A549 (cell line): ENCODE measurements around the gene HDAC10. TPM values are rescaled to one million over a fixed set of nuclear protein-coding genes. Genes with fewer than 3 reads are reported as not detected.

Experiments used
- ATAC-seq, 2 experiments: fragments of 200-7000 bp in 1 of 2; fragments of >200 bp in 1 of 2; cut with Nextera tagmentation in 1 of 2; cut with Tn5 transposase in 1 of 2; 3 replicates each; pipeline versions ENCODE4 v1.8.0 to v1.9.1; 2018 to 2020; ENCODE audit warnings: mild to moderate bottlenecking in 1 of 2, moderate library complexity in 1 of 2
- CTCF ChIA-PET: fragments of 300-600 bp; sonication (Branson Sonifier 250); formaldehyde crosslinking; extraction: SDS; loops from one replicate; lab custom pipeline; 2021; ENCODE audit warnings: antibody characterized with exemption, inconsistent platforms; lab: Yijun Ruan, JAX
- POLR2A ChIA-PET: fragments of 350-600 bp; formaldehyde crosslinking; extraction: SDS; loops from one replicate; lab custom pipeline; 2021; ENCODE audit warnings: antibody characterized with exemption, inconsistent platforms; lab: Yijun Ruan, JAX
- DNase-seq, 2 experiments: peaks; one replicate each; pipeline versions ENCODE4 v3.0.0 to v3.0.0-alpha.2; 2011 to 2016; ENCODE audit warnings: low read depth in 1 of 2, low spot score in 1 of 2
- FAIRE-seq: peaks from 2 replicates; lab custom pipeline; 2011; peaks lifted over from hg19 to GRCh38; lab: Jason Lieb, UNC
- H3K27ac ChIP-seq, 2 experiments: fragments of >200 bp; sonication (Bioruptor Twin); formaldehyde crosslinking; 3 replicates each; pipeline ENCODE4 v1.5.1; 2016 to 2017
- H3K4me1 ChIP-seq: fragments of >200 bp; sonication (Bioruptor Twin); formaldehyde crosslinking; 3 replicates; pipeline ENCODE4 v1.6.1; 2016
- H3K4me2 ChIP-seq: fragments of >200 bp; sonication (Bioruptor Twin); formaldehyde crosslinking; 3 replicates; pipeline ENCODE4 v1.6.1; 2016
- H3K4me3 ChIP-seq: fragments of >200 bp; sonication (Bioruptor Twin); formaldehyde crosslinking; 3 replicates; pipeline ENCODE4 v1.5.1; 2016
- H3K9me3 ChIP-seq: fragments of >200 bp; sonication (Bioruptor Twin); formaldehyde crosslinking; 3 replicates; pipeline ENCODE4 v1.6.1; 2016
- BCL3 ChIP-seq: fragments of >200 bp; sonication (Bioruptor Twin); formaldehyde crosslinking; IDR thresholded peaks from 3 replicates; pipeline ENCODE4 v1.6.1; 2016
- CEBPB ChIP-seq, 2 experiments: fragments of >200 bp in 1 of 2; sonication (Bioruptor Twin) in 1 of 2; formaldehyde crosslinking in 1 of 2; IDR thresholded peaks; 2 replicates each; pipeline ENCODE4 v1.6.1; 2012 to 2016
- CHD2 ChIP-seq: fragments of 150-350 bp; IDR thresholded peaks from 2 replicates; pipeline ENCODE4 v1.6.1; 2014; ENCODE audit warnings: low read length; ENCODE audit not compliant: partially characterized antibody
- CHD4 ChIP-seq: fragments of 200-600 bp; sonication (generic); IDR thresholded peaks from 2 replicates; pipeline ENCODE4 v1.6.1; 2016; ENCODE audit warnings: antibody characterized with exemption, mild to moderate bottlenecking, borderline replicate concordance
- CTCF ChIP-seq: fragments of >200 bp; sonication (Bioruptor Twin); formaldehyde crosslinking; IDR thresholded peaks from 3 replicates; pipeline ENCODE4 v1.5.1; 2016
- E2F6 ChIP-seq: IDR thresholded peaks from 2 replicates; pipeline ENCODE4 v1.6.1; 2012; ENCODE audit warnings: low read depth, borderline replicate concordance
- ELK1 ChIP-seq: fragments of 150-350 bp; IDR thresholded peaks from 2 replicates; pipeline ENCODE4 v1.6.1; 2014; ENCODE audit warnings: low read depth, mild to moderate bottlenecking, low read length
- ESRRA ChIP-seq: fragments of 150-350 bp; IDR thresholded peaks from 2 replicates; pipeline ENCODE4 v1.6.1; 2014; ENCODE audit warnings: mild to moderate bottlenecking, low read length, borderline replicate concordance
- FOSL2 ChIP-seq, 2 experiments: fragments of 450-650 bp in 1 of 2; fragments of >200 bp in 1 of 2; sonication (Bioruptor Twin) in 1 of 2; formaldehyde crosslinking; IDR thresholded peaks; 2 replicates each; pipeline versions ENCODE4 v1.5.0 to v1.6.1; 2016 to 2020; ENCODE audit warnings: mild to moderate bottlenecking in 1 of 2, moderate library complexity in 1 of 2
- GATA3 ChIP-seq: IDR thresholded peaks from 2 replicates; pipeline ENCODE4 v1.6.1; 2012; ENCODE audit warnings: borderline replicate concordance
- HOXA7 ChIP-seq: fragments of 250-450 bp; sonication (Bioruptor Pico); IDR thresholded peaks from 2 replicates; pipeline ENCODE4 v1.5.0; 2020; ENCODE audit warnings: mild to moderate bottlenecking, moderate library complexity
- HOXB5 ChIP-seq: fragments of 250-450 bp; sonication (Bioruptor Pico); IDR thresholded peaks from 2 replicates; pipeline ENCODE4 v1.5.0; 2020; ENCODE audit warnings: mild to moderate bottlenecking, moderate library complexity
- KDM5A ChIP-seq: fragments of 200-600 bp; sonication (generic); IDR thresholded peaks from 2 replicates; pipeline ENCODE4 v1.6.1; 2016; ENCODE audit warnings: antibody characterized with exemption, mild to moderate bottlenecking
- MAFK ChIP-seq: fragments of 450-650 bp; IDR thresholded peaks from 2 replicates; pipeline ENCODE4 v1.6.1; 2014; ENCODE audit not compliant: partially characterized antibody
- NFE2L2 ChIP-seq: fragments of 150-350 bp; conservative IDR thresholded peaks from 2 replicates; pipeline ENCODE4 v1.6.1; 2014; ENCODE audit warnings: low read length
- PBX3 ChIP-seq: IDR thresholded peaks from 2 replicates; pipeline ENCODE4 v1.6.1; 2012
- PHF8 ChIP-seq: fragments of 200-600 bp; sonication (generic); IDR thresholded peaks from 2 replicates; pipeline ENCODE4 v1.6.1; 2016; ENCODE audit warnings: low read depth, mild to moderate bottlenecking, antibody characterized with exemption, moderate library complexity, borderline replicate concordance
- REST ChIP-seq: fragments of 200-600 bp; sonication (generic); IDR thresholded peaks from 2 replicates; pipeline ENCODE4 v1.6.1; 2016; ENCODE audit warnings: antibody characterized with exemption, mild to moderate bottlenecking, moderate library complexity
- RNF2 ChIP-seq: fragments of 200-600 bp; sonication (generic); IDR thresholded peaks from 2 replicates; pipeline ENCODE4 v1.6.1; 2016; ENCODE audit warnings: low read depth, mild to moderate bottlenecking, antibody characterized with exemption, moderate library complexity, borderline replicate concordance
- TFCP2L1 ChIP-seq: fragments of 250-450 bp; sonication (Bioruptor Pico); IDR thresholded peaks from 2 replicates; pipeline ENCODE4 v1.5.0; 2021; ENCODE audit warnings: mild to moderate bottlenecking
- TP53 ChIP-seq: fragments of 250-450 bp; sonication (Bioruptor Pico); IDR thresholded peaks from 2 replicates; pipeline ENCODE4 v1.5.0; 2021; ENCODE audit warnings: mild to moderate bottlenecking, moderate library complexity
- ZC3H11A ChIP-seq: fragments of 450-650 bp; IDR thresholded peaks from 2 replicates; pipeline ENCODE4 v1.6.1; 2014; ENCODE audit warnings: antibody characterized with exemption, mild to moderate bottlenecking
- ZSCAN20 ChIP-seq: fragments of 250-450 bp; sonication (Bioruptor Pico); IDR thresholded peaks from 2 replicates; pipeline ENCODE4 v1.8.0; 2022; ENCODE audit warnings: mild to moderate bottlenecking, moderate library complexity
- WGBS: methylation state at CpG from one replicate; pipeline ENCODE4 v1.1.6; 2017; ENCODE audit errors: missing lambda C conversion rate; 5-methylcytosine and 5-hydroxymethylcytosine counted together
- polyA plus RNA-seq, 4 experiments: library from polyadenylated mRNA; depleted of rRNA in 3 of 4; stranded (reverse); fragments of >200 nt; fragmentation: RNase III in 1 of 4; extraction: RNeasy Plus Mini Kit Qiagen cat#74134 plus additional on column Dnase treatment in 1 of 4; gene quantifications; 2 replicates in 3 of 4; 3 replicates in 1 of 4; pipeline ENCODE4 v1.2.3, GENCODE V29; 2011 to 2017

HDAC10 gene
- polyA plus RNA-seq, 2 of the 4 experiments (the other 2 are of a cell fraction), result 2.4 to 12.0 TPM

- no peaks in the 10 kb centered on the region for H3K4me1 ChIP-seq
- no peak for ATAC-seq
- H3K4me3 ChIP-seq, result no peak overlapping the region
- peaks cover 5% of the 10 kb centered on the region; the same call in 2 of the 3 replicates for H3K9me3 ChIP-seq
- H3K27ac ChIP-seq, result no peak overlapping the region
- 96% methylated on average over 20 of the region's 61 CpGs for WGBS
- DNase-seq, result no peak
- no peak for FAIRE-seq
- no peak overlapping the region for H3K4me2 ChIP-seq
- POLR2A ChIA-PET, result interaction anchor here (0.6 kb wide), 1 partner anchor 52 kb away, joined by 4 read pairs; no protein-coding TSS in a partner anchor
- TF ChIP-seq REST (no peak), TP53 (no peak), ELK1 (no peak), CHD2 (no peak), RNF2 (no peak), FOSL2 (IDR thresholded peaks at IDR 0.05) (no peak), FOSL2 (CRISPR knock-in tag; IDR thresholded peaks at IDR 0.05) (no peak), HOXB5 (CRISPR knock-in tag) (no peak), CHD4 (no peak)
- CTCF ChIA-PET, result no interaction called here
Measured at GRCh38 chr22:50197856-50198623, 53.0 kb downstream of the HDAC10 start.

GRCh38 chr22:50197000-50197800 is 53.9 kb downstream of the HDAC10 start:
- no peak for DNase-seq
- no peak for ATAC-seq
- H3K27ac ChIP-seq, result no peak overlapping the region
- no peaks in the 10 kb centered on the region for H3K9me3 ChIP-seq
- WGBS, result 94% methylated on average over 9 of the region's 23 CpGs
- no peaks in the 10 kb centered on the region for H3K4me1 ChIP-seq
- H3K4me2 ChIP-seq, result no peak overlapping the region
- no peak for TF ChIP-seq MAFK
- no peak for TF ChIP-seq E2F6
- TF ChIP-seq PBX3, result no peak
- no peak for TF ChIP-seq ESRRA
- TF ChIP-seq ZSCAN20 (CRISPR knock-in tag), result no peak
- TF ChIP-seq CTCF, result no peak
- no peak for TF ChIP-seq GATA3
- no peak for TF ChIP-seq RNF2
- TF ChIP-seq PHF8, result no peak
- TF ChIP-seq ZC3H11A, result no peak
- no peak for TF ChIP-seq KDM5A
- no peak for TF ChIP-seq NFE2L2
- no peak for TF ChIP-seq TFCP2L1 (CRISPR knock-in tag)
- TF ChIP-seq CEBPB (IDR thresholded peaks at IDR 0.05), result no peak
- TF ChIP-seq HOXA7 (CRISPR knock-in tag), result no peak
- no peak for TF ChIP-seq BCL3
- no peak overlapping the region for H3K4me3 ChIP-seq
- FAIRE-seq, result no peak
- ChIA-PET POLR2A (no interaction called here), CTCF (interaction anchor here (1.2 kb wide), 1 partner anchor 50 kb away, joined by 5 read pairs; no protein-coding TSS in a partner anchor)
